IMR-90 (cell line): ENCODE measurements around the gene MYO3B.

Experiments
- BHLHE40 ChIP-seq: fragments of 150-350 bp; IDR thresholded peaks from 2 replicates; pipeline ENCODE4 v1.6.1; 2016; ENCODE audit warnings: mild to moderate bottlenecking, low read depth, low read length
- CEBPB ChIP-seq: IDR thresholded peaks from 2 replicates; pipeline ENCODE4 v1.6.1; 2012; ENCODE audit warnings: low read depth, low read length, improper control_type of control experiment
- ELK1 ChIP-seq: fragments of 150-350 bp; IDR thresholded peaks from 2 replicates; pipeline ENCODE4 v1.6.1; 2016; ENCODE audit warnings: low read depth, mild to moderate bottlenecking, low read length, moderate library complexity, borderline replicate concordance
- FOS ChIP-seq: fragments of 150-350 bp; IDR thresholded peaks from 2 replicates; pipeline ENCODE4 v1.6.1; 2016; ENCODE audit warnings: low read depth, low read length
- MAFK ChIP-seq: IDR thresholded peaks from 2 replicates; pipeline ENCODE4 v1.6.1; 2012; ENCODE audit warnings: low read depth, low read length, improper control_type of control experiment
- MAZ ChIP-seq: IDR thresholded peaks from 2 replicates; pipeline ENCODE4 v1.6.1; 2012; ENCODE audit warnings: low read depth, mild to moderate bottlenecking, low read length, improper control_type of control experiment, moderate library complexity, borderline replicate concordance
- MXI1 ChIP-seq: IDR thresholded peaks from 2 replicates; pipeline ENCODE4 v1.6.1; 2012; ENCODE audit warnings: low read depth, mild to moderate bottlenecking, low read length, moderate library complexity, borderline replicate concordance
- POLR2A ChIP-seq: IDR thresholded peaks from 2 replicates; pipeline ENCODE4 v1.6.1; 2012; ENCODE audit warnings: mild to moderate bottlenecking, low read depth, low read length
- RAD21 ChIP-seq: IDR thresholded peaks from 2 replicates; pipeline ENCODE4 v1.6.1; 2012; ENCODE audit warnings: low read length, improper control_type of control experiment
- RCOR1 ChIP-seq: IDR thresholded peaks from 2 replicates; pipeline ENCODE4 v1.6.1; 2012; ENCODE audit warnings: mild to moderate bottlenecking, low read length, improper control_type of control experiment; ENCODE audit not compliant: insufficient replicate concordance
- RFX5 ChIP-seq: IDR thresholded peaks from 2 replicates; pipeline ENCODE4 v1.8.0; 2012; ENCODE audit warnings: low read depth, mild to moderate bottlenecking, low read length, moderate library complexity
- SMC3 ChIP-seq: fragments of 150-350 bp; IDR thresholded peaks from 2 replicates; pipeline ENCODE4 v1.6.1; 2016; ENCODE audit warnings: low read depth, mild to moderate bottlenecking, antibody characterized with exemption, low read length, moderate library complexity
- USF2 ChIP-seq: fragments of 150-350 bp; IDR thresholded peaks from 2 replicates; pipeline ENCODE4 v1.6.1; 2017; ENCODE audit warnings: mild to moderate bottlenecking, antibody characterized with exemption, low read length, low read depth
- TF ChIP-seq, protein P1 (sequence below): conservative IDR thresholded peaks from 2 replicates; pipeline ENCODE4 v1.5.1; 2012; ENCODE audit warnings: mild to moderate bottlenecking, low read depth, low read length, improper control_type of control experiment

DNA sequence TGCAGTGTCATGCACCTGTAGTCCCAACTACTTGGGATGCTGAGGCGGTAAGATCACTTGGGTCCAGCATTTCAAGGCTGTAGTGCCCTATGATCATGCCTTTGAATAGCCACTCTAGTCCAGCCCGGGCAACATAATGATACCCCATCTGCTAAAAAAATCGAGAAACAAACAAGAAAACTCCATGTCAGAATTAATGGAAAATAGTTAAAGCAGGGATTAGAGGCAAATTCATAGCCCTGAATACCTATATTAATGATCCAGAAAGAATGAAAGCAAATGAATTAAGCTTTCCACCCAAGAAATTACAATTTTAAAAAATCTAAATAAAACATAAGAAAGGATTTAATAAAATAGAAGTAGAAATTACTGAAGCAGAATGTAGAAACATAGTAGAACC lies 143.0 kb downstream of the MYO3B start:
- TF ChIP-seq, protein P1, sequence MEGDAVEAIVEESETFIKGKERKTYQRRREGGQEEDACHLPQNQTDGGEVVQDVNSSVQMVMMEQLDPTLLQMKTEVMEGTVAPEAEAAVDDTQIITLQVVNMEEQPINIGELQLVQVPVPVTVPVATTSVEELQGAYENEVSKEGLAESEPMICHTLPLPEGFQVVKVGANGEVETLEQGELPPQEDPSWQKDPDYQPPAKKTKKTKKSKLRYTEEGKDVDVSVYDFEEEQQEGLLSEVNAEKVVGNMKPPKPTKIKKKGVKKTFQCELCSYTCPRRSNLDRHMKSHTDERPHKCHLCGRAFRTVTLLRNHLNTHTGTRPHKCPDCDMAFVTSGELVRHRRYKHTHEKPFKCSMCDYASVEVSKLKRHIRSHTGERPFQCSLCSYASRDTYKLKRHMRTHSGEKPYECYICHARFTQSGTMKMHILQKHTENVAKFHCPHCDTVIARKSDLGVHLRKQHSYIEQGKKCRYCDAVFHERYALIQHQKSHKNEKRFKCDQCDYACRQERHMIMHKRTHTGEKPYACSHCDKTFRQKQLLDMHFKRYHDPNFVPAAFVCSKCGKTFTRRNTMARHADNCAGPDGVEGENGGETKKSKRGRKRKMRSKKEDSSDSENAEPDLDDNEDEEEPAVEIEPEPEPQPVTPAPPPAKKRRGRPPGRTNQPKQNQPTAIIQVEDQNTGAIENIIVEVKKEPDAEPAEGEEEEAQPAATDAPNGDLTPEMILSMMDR = no peak
- no peak for TF ChIP-seq RFX5
- no peak for TF ChIP-seq USF2
- no peak for TF ChIP-seq RCOR1
- no peak for TF ChIP-seq POLR2A
- TF ChIP-seq MXI1 = no peak
- no peak for TF ChIP-seq RAD21
- no peak for TF ChIP-seq CEBPB
- no peak for TF ChIP-seq ELK1
- TF ChIP-seq FOS = no peak
- TF ChIP-seq BHLHE40 = no peak
- no peak for TF ChIP-seq MAFK
- no peak for TF ChIP-seq MAZ
- TF ChIP-seq SMC3 = no peak
